Heart left ventricle (tissue), 16 donors: ENCODE measurements around the gene RINT1. TPM values are rescaled to one million over a fixed set of nuclear protein-coding genes. Genes with fewer than 3 reads are reported as not detected.
A peak's percentile ranks its signal among the peaks of the same experiment; 100 is the strongest.
"Not testable (repeated sequence)": the region's sequence is repeated elsewhere in the genome, so short reads cannot be mapped to it uniquely, and the experiment has no call there.

ENCODE experiments used
- ATAC-seq, 4 donors: fragments of 200-7000 bp; cut with Tn5 transposase; one replicate each; pipeline ENCODE4 v1.9.1; 2020 to 2022; ENCODE audit warnings: moderate library complexity in 4 of 4, mild to moderate bottlenecking in 3 of 4, moderate number of reproducible peaks in 1 of 4
- DNase-seq, 5 donors: peaks; one replicate each; pipeline ENCODE4 v3.0.0-alpha.2; 2020
- H3K27ac ChIP-seq, 12 donors: fragments of 200-600 bp; sonication (generic) in 4 of 12; one replicate each; pipeline versions ENCODE4 v1.5.0 to v1.8.0; 2016 to 2022; ENCODE audit warnings: mild to moderate bottlenecking in 2 of 12
- H3K27me3 ChIP-seq, 9 donors: fragments of 200-600 bp; sonication (generic) in 2 of 9; one replicate each; pipeline versions ENCODE4 v1.5.1 to v1.8.0; 2016 to 2022; ENCODE audit warnings: mild to moderate bottlenecking in 3 of 9
- H3K36me3 ChIP-seq, 9 donors: fragments of 200-600 bp; sonication (generic) in 2 of 9; one replicate each; pipeline versions ENCODE4 v1.5.0 to v1.8.0; 2018 to 2022; ENCODE audit warnings: mild to moderate bottlenecking in 2 of 9
- H3K4me1 ChIP-seq, 12 donors: fragments of 200-600 bp; sonication (generic) in 4 of 12; one replicate each; pipeline versions ENCODE4 v1.5.0 to v1.8.0; 2016 to 2022; ENCODE audit warnings: mild to moderate bottlenecking in 3 of 12
- H3K4me3 ChIP-seq, 12 donors: fragments of 200-600 bp; sonication (generic) in 4 of 12; one replicate each; pipeline versions ENCODE4 v1.5.0 to v1.8.0; 2017 to 2022; ENCODE audit warnings: mild to moderate bottlenecking in 9 of 12, moderate library complexity in 4 of 12
- H3K9me3 ChIP-seq, 12 donors: fragments of 200-600 bp; sonication (generic) in 4 of 12; one replicate each; pipeline versions ENCODE4 v1.5.0 to v1.8.0; 2016 to 2022; ENCODE audit warnings: mild to moderate bottlenecking in 1 of 12
- CTCF ChIP-seq, 12 donors: fragments of 200-600 bp; sonication (generic) in 4 of 12; IDR thresholded peaks; one replicate each; pipeline versions ENCODE4 v1.5.0 to v1.8.0; 2018 to 2022; ENCODE audit warnings: antibody characterized with exemption in 12 of 12, mild to moderate bottlenecking in 5 of 12
- POLR2A ChIP-seq, 2 donors: fragments of 450-650 bp; IDR thresholded peaks; one replicate each; pipeline ENCODE4 v1.6.1; 2017; ENCODE audit warnings: antibody characterized with exemption in 2 of 2, mild to moderate bottlenecking in 2 of 2, moderate library complexity in 2 of 2
- WGBS, 4 donors: extraction: QIAGEN DNeasy Blood & Tissue Kit in 2 of 4; methylation state at CpG; one replicate each; pipeline versions ENCODE4 v1.1.5 to v1.1.7; 2013 to 2018; 5-methylcytosine and 5-hydroxymethylcytosine counted together
- intact Hi-C, 10 donors: fragments of 100-400 bp; cut with DNase I; formaldehyde crosslinking; loops; one replicate each; pipeline versions ENCODE4 v1.11.1 to v1.14.2; 2022
- polyA plus RNA-seq, 2 donors: library from polyadenylated mRNA; stranded (reverse); fragments of 200-250 nt; gene quantifications; one replicate each; pipeline ENCODE4 v1.2.3, GENCODE V29; 2013
- total RNA-seq, 9 donors: library from RNA; depleted of rRNA in 2 of 9; stranded (reverse); fragments of >200 nt in 2 of 9; fragmentation: NEBNext Ultra II Directional in 3 of 9; extraction: Animal tissue kit (Norgen Biotek cat#: 25700) in 3 of 9; gene quantifications; one replicate each; pipeline versions ENCODE4 v1.1.0 to v1.2.4, GENCODE V29; 2016 to 2023
- donor health status: ischemic (EF 13 %, LVEDD 7.1; RV severe dilation, severe dysfunction).
- donor health status: healthy with polysubstance abuse.
- donor health status: DM: no; HTN: yes; CAD: no.
- donor health status: DM: no; HTN: no; CAD: no.
- donor health status: ischemic (EF 25% LVEDD 6.9; RV normal size, moderate dysfunction).
- donor health status: ischemic (EF 25% LVEDD 5.7; RV mildly dilated, moderate dysfunction).
- donor health status: healthy.
- donor health status: DM: yes; HTN: yes; CAD: no.
- donor health status: ischemic (EF 35%, LVEDD 5.7; RV mildly dilated, moderate dysfunction).
- donor health status: nonischemic (EF 11% LVEDD 7.7; RV severe dilation, severe dysfunction).
- donor health status: DM: yes; HTN: yes; CAD: no.
- donor health status: PGD.
- donor health status: ischemic (EF 29% LVEDD 5.4; RV normal size, mild dysfunction).
- donor health status: nonischemic (EF 23%, LVEDD 6.1; RV moderate dilation, normal function).

Gene RINT1
- total and polyA plus RNA-seq, 11 donors: 9.2 to 16.0 (median 13.3) TPM

DNA sequence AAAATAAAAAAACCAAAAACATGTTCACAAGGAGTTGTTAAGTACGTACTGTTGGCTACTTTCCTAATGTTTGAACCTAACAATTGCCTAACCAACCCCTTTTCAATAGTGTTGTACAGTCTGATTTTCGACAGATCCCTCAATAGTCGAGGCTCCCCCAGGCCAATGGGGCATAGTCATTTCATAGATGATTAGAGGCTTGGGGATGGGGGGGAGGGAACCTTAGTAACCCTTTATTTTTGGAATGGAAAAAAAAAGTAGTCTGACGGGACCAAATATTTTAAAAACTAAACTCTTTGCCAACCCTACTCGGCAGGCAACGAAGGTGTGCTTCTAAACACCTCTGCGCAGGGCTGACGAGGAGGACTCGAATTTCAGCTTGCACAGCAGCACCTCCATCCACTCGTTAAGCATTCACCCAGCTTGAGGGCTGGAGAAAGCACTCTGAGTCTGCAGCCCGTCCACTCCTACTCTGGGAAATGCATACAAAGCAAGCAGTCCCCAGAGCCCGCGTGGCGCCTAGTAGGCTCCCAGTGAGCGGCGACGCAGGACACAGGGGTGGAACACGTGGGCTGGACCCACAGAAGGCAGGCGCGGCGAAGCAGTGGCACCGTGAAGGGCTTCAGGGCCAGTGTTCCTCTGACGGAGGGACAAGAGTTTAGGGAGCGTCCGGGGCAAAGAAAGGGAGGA, 10.8 kb upstream of the RINT1 start:
- intact Hi-C loops: no loop called here
- DNase-seq: peak; percentile 69 to 86 (median 78)
- peak overlapping the region; percentile 67 to 92 (median 76) for H3K4me3 ChIP-seq
- H3K36me3 ChIP-seq: no peaks in the 10 kb centered on the region
- ATAC-seq: peak; percentile 23 to 75 (median 66)
- no peaks in the 10 kb centered on the region for H3K27me3 ChIP-seq
- H3K9me3 ChIP-seq: no peaks in the 10 kb centered on the region
- whole genome bisulfite sequencing, 4 donors: 7 to 23% (median 8%) methylated on average over 20 to 25 of the region's 25 CpGs
- peak overlapping the region; percentile 67 to 98 (median 91) for H3K27ac ChIP-seq
- H3K4me1 ChIP-seq: peaks cover 0 to 18% (median 13%) of the 10 kb centered on the region in 12 donors
- no peak for TF ChIP-seq CTCF (IDR thresholded peaks at IDR 0.05)

DNA sequence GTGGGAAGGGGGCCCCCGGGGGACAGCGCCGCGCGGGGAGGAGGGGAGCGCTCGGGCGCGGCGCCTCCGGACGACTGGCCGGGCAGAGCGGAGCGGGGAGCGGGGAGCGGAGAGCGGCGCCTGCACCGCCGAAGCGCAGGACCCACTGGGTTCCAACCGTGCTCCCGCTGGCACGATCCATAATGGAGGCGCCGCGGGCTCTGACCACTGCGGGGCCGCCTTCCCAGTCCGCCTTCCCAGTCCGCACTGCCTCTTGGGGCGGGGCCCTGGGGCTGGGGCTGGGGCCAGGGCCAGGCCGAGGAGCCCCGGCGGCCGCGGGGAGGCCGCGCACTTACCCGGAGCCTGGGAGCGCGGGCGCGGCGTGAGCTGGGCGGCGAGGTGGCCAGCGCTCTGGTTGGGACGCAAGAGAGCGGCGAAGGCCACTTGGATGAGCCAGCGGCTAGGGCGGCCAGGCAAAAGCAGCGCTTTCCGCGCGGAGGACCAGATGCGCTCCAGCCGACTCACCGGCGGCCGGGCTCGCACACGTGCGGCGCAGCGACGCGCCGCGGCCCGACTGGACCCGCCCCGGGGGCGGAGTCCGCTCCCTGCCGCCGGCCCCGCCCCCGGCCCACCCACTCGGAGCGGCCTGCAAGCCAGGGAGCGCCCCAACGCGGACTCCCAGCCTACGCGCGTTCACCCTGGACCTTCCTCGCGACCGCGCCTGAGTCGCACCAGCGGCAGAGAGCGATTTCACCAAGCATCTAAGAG, 10.1 kb upstream of the RINT1 start, which contains the start of gene PUS7:
Gene PUS7 (minus strand): TSS at position 555 of the 747 bp plus-strand sequence. CDS start 13,759 bp downstream, outside the sequence.
- H3K36me3 ChIP-seq: no peaks in the 10 kb centered on the region
- no peaks in the 10 kb centered on the region for H3K9me3 ChIP-seq
- H3K27ac ChIP-seq: peak within 1 kb of the TSS; percentile 67 to 98 (median 91)
- ATAC-seq (peak; percentile 92 to 97 (median 96)), DNase-seq (peak; percentile 90 to 94 (median 91))
- H3K4me1 ChIP-seq: peaks cover 0 to 18% (median 13%) of the 10 kb centered on the region in 12 donors
- no peaks in the 10 kb centered on the region for H3K27me3 ChIP-seq
- peak within 1 kb of the TSS; percentile 67 to 92 (median 76) for H3K4me3 ChIP-seq
- WGBS, 4 donors: 0 to 1% (median 1%) methylated on average over 28 to 96 of the region's 96 CpGs
- peak in 1 of 12 donors; percentile 22 for TF ChIP-seq CTCF (IDR thresholded peaks at IDR 0.05)
- peak in 1 of 2 donors; percentile 81 for TF ChIP-seq POLR2A (IDR thresholded peaks at IDR 0.05)
- intact Hi-C loops: loop anchor here in 1 of 10 donors (1.0 kb wide), 1 partner anchor 10 kb away; the partner anchor contains the start of gene RINT1

- H3K4me3 ChIP-seq, H3K27ac ChIP-seq, H3K9me3 ChIP-seq, DNase-seq, H3K36me3 ChIP-seq, H3K27me3 ChIP-seq, ATAC-seq, intact Hi-C loops: not testable (repeated sequence)
- peaks cover 0 to 18% (median 13%) of the 10 kb centered on the region in 12 donors for H3K4me1 ChIP-seq
- WGBS, 4 donors: 94 to 98% (median 98%) methylated on average over 11 of the region's 11 CpGs
Measured at GRCh38 chr7:105524423-105524822, 7.6 kb upstream of the RINT1 start.

GRCh38 chr7:105524840-105525239, 7.2 kb upstream of the RINT1 start:
- Histone ChIP-seq H3K27ac (no peak overlapping the region), H3K4me3 (no peak overlapping the region), H3K9me3 (no peaks in the 10 kb centered on the region), H3K27me3 (no peaks in the 10 kb centered on the region), H3K36me3 (no peaks in the 10 kb centered on the region), H3K4me1 (peaks cover 0 to 18% (median 13%) of the 10 kb centered on the region in 12 donors)
- ATAC-seq: no peak
- 85 to 93% (median 90%) methylated on average over 4 of the region's 4 CpGs for WGBS, 4 donors
- intact Hi-C loops: no loop called here
- no peak for TF ChIP-seq CTCF (IDR thresholded peaks at IDR 0.05)
- no peak for TF ChIP-seq POLR2A (IDR thresholded peaks at IDR 0.05)
- DNase-seq: no peak

DNA sequence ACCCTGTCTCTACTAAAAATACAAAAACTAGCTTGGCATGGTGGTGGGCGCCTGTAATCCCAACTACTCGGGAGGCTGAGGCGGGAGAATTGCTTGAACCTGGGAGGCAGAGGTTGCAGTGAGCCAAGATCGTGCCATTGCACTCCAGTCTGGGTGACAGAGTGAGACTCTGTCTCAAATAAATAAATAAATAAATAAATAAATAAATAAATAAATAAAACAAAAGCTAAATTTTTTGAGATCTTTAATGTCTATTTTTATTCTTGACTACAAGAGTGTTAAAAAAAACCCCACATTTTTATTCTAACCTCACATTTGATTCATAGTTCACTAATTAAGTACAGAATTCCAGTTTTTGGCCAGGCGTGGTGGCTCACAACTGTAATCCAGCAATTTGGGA, 4.3 kb upstream of the RINT1 start:
- H3K36me3 ChIP-seq, H3K4me3 ChIP-seq, H3K9me3 ChIP-seq, ATAC-seq, H3K27me3 ChIP-seq, H3K27ac ChIP-seq, intact Hi-C loops, DNase-seq: not testable (repeated sequence)
- H3K4me1 ChIP-seq: peaks cover 0 to 12% (median 8%) of the 10 kb centered on the region in 12 donors
- 86 to 96% (median 94%) methylated on average over 5 of the region's 5 CpGs for WGBS, 4 donors
